Hematopoietic multipotent progenitor cell (in vitro differentiated cells): Measurements from ENCODE around the gene PLTP. TPM values are rescaled to one million over a fixed set of nuclear protein-coding genes. Genes with fewer than 3 reads are reported as not detected.
A peak's percentile ranks its signal among the peaks of the same experiment; 100 is the strongest.
"Not testable (repeated sequence)": the region's sequence is repeated elsewhere in the genome, so short reads cannot be mapped to it uniquely, and the experiment has no call there.

Experiments
- DNase-seq, 3 donors: peaks; one replicate each; pipeline ENCODE4 v3.0.0-alpha.2; 2011 to 2015; ENCODE audit warnings: low read depth in 2 of 3, low spot score in 2 of 3
- total RNA-seq: library from RNA; depleted of rRNA; stranded (reverse); fragments of >200 nt; gene quantifications from one replicate; pipeline ENCODE4 v1.2.3, GENCODE V29; 2012

Gene PLTP
- 31.5 TPM for total RNA-seq

- peak in 2 of 3 donors; percentile 78 to 82 for DNase-seq
Measured at GRCh38 chr20:45911486-45912343, at the start of gene PLTP. TSS of gene PLTP (minus strand) at chr20:45912155. CDS start at chr20:45911452, 703 bp downstream.

- no peak for DNase-seq
Measured at GRCh38 chr20:45959956-45960630, 48.1 kb upstream of the PLTP start.

GRCh38 chr20:45959126-45959525 is 47.2 kb upstream of the PLTP start:
- DNase-seq, result no peak

GRCh38 chr20:45958593-45958992 is 46.6 kb upstream of the PLTP start:
- DNase-seq, result no peak

GRCh38 chr20:45957021-45957941 is 45.3 kb upstream of the PLTP start:
- no peak for DNase-seq

- not testable (repeated sequence) for DNase-seq
Measured at GRCh38 chr20:45956326-45956725, 44.4 kb upstream of the PLTP start.

- DNase-seq, result no peak
Measured at GRCh38 chr20:45953672-45954071, 41.7 kb upstream of the PLTP start.

GRCh38 chr20:45952861-45953260 is 40.9 kb upstream of the PLTP start:
- no peak for DNase-seq

- no peak for DNase-seq
Measured at GRCh38 chr20:45951925-45952834, 40.2 kb upstream of the PLTP start.

GRCh38 chr20:45950330-45950646 is 38.3 kb upstream of the PLTP start:
- no peak for DNase-seq

- no peak for DNase-seq
Measured at GRCh38 chr20:45949542-45950329, 37.8 kb upstream of the PLTP start.

- DNase-seq, result no peak
Measured at GRCh38 chr20:45948742-45949541, 37.0 kb upstream of the PLTP start.

- no peak for DNase-seq
Measured at GRCh38 chr20:45948261-45948733, 36.3 kb upstream of the PLTP start.

- DNase-seq, result no peak
Measured at GRCh38 chr20:45947110-45947866, 35.3 kb upstream of the PLTP start.

GRCh38 chr20:45946149-45946970 is 34.4 kb upstream of the PLTP start:
- peak in 1 of 3 donors; percentile 21 for DNase-seq

- no peak for DNase-seq
Measured at GRCh38 chr20:45945678-45946148, 33.8 kb upstream of the PLTP start.
